Activated CD8-positive, alpha-beta memory T cell treated with anti-CD3 and anti-CD28 coated beads, Interleukin-2, amount 50 U/mL, for 24 hours (primary cell): ENCODE results near the gene ZNF117.
"Not testable (repeated sequence)": the region's sequence is repeated elsewhere in the genome, so short reads cannot be mapped to it uniquely, and the experiment has no call there.

Source experiments
- DNase-seq: peaks from one replicate; pipeline ENCODE4 v3.0.0-alpha.2; 2020; ENCODE audit errors: extremely low read depth

Gene ZNF117

GRCh38 chr7:64997164-64997908 is 6.5 kb upstream of the ZNF117 start:
- no peak for DNase-seq

GRCh38 chr7:64996305-64996704 is 5.5 kb upstream of the ZNF117 start:
- no peak for DNase-seq

GRCh38 chr7:64993901-64994300 is 3.1 kb upstream of the ZNF117 start:
- no peak for DNase-seq

- no peak for DNase-seq
Observed at GRCh38 chr7:64992971-64993370, 2.1 kb upstream of the ZNF117 start.

GRCh38 chr7:64990216-64990615 is 620 bp downstream of the ZNF117 start:
- no peak for DNase-seq

GRCh38 chr7:64978497-64979203 is 12.2 kb downstream of the ZNF117 start:
- DNase-seq = no peak

GRCh38 chr7:64965594-64965993 is 25.2 kb downstream of the ZNF117 start:
- DNase-seq = no peak

- DNase-seq = no peak
Observed at GRCh38 chr7:64959072-64959747, 31.6 kb downstream of the ZNF117 start.

- DNase-seq = no peak
Observed at GRCh38 chr7:64951250-64951848, 39.5 kb downstream of the ZNF117 start.

GRCh38 chr7:64950673-64951072 is 40.2 kb downstream of the ZNF117 start:
- not testable (repeated sequence) for DNase-seq

- not testable (repeated sequence) for DNase-seq
Observed at GRCh38 chr7:64948774-64949173, 42.1 kb downstream of the ZNF117 start.

GRCh38 chr7:64947252-64948000 is 43.4 kb downstream of the ZNF117 start:
- no peak for DNase-seq

- DNase-seq = no peak
Observed at GRCh38 chr7:64946772-64947171, 44.1 kb downstream of the ZNF117 start.

- no peak for DNase-seq
Observed at GRCh38 chr7:64945503-64946175, 45.2 kb downstream of the ZNF117 start.

GRCh38 chr7:64944667-64945502 is 46.0 kb downstream of the ZNF117 start:
- not testable (repeated sequence) for DNase-seq

- DNase-seq = not testable (repeated sequence)
Observed at GRCh38 chr7:64940021-64940420, 50.8 kb downstream of the ZNF117 start.

GRCh38 chr7:64938540-64938939 is 52.3 kb downstream of the ZNF117 start:
- DNase-seq = no peak

- no peak for DNase-seq
Observed at GRCh38 chr7:64934478-64934877, 56.4 kb downstream of the ZNF117 start.

GRCh38 chr7:64928252-64929187 is 62.3 kb downstream of the ZNF117 start:
- not testable (repeated sequence) for DNase-seq
